ENCODE measurements around the gene PPFIBP1.
"Not testable (repeated sequence)": the region's sequence is repeated elsewhere in the genome, so short reads cannot be mapped to it uniquely, and the experiment has no call there.

The PPFIBP1 gene

GRCh38 chr12:27592548-27592947, 68.5 kb downstream of the PPFIBP1 start:
- no peak for DNase-seq (ENCODE audit: low spot score)

GRCh38 chr12:27593266-27593665, 69.3 kb downstream of the PPFIBP1 start:
- DNase-seq (ENCODE audit: low spot score) = no peak

GRCh38 chr12:27595231-27595642, 71.2 kb downstream of the PPFIBP1 start:
- no peak for DNase-seq (ENCODE audit: low spot score)

GRCh38 chr12:27598866-27599265, 74.9 kb downstream of the PPFIBP1 start:
- not testable (repeated sequence) for DNase-seq (ENCODE audit: low spot score)

GRCh38 chr12:27601056-27601828, 77.2 kb downstream of the PPFIBP1 start:
- DNase-seq (ENCODE audit: low spot score) = not testable (repeated sequence)

GRCh38 chr12:27602516-27602915, 78.5 kb downstream of the PPFIBP1 start:
- no peak for DNase-seq (ENCODE audit: low spot score)

GRCh38 chr12:27604431-27604830, 80.4 kb downstream of the PPFIBP1 start:
- no peak for DNase-seq (ENCODE audit: low spot score)

- no peak for DNase-seq (ENCODE audit: low spot score)
Measured at GRCh38 chr12:27606986-27607385, 83.0 kb downstream of the PPFIBP1 start.

- no peak for DNase-seq (ENCODE audit: low spot score)
Measured at GRCh38 chr12:27607591-27607990, 83.6 kb downstream of the PPFIBP1 start.

- no peak for DNase-seq (ENCODE audit: low spot score)
Measured at GRCh38 chr12:27608890-27609289, 84.9 kb downstream of the PPFIBP1 start.

GRCh38 chr12:27610374-27610773, 86.4 kb downstream of the PPFIBP1 start:
- no peak for DNase-seq (ENCODE audit: low spot score)

- no peak for DNase-seq (ENCODE audit: low spot score)
Measured at GRCh38 chr12:27614386-27614785, 90.4 kb downstream of the PPFIBP1 start.

GRCh38 chr12:27614866-27615265, 90.9 kb downstream of the PPFIBP1 start:
- DNase-seq (ENCODE audit: low spot score) = no peak

- DNase-seq (ENCODE audit: low spot score) = no peak
Measured at GRCh38 chr12:27615331-27615891, 91.4 kb downstream of the PPFIBP1 start.

- DNase-seq (ENCODE audit: low spot score) = no peak
Measured at GRCh38 chr12:27616356-27617142, 92.5 kb downstream of the PPFIBP1 start.

GRCh38 chr12:27618836-27619235, 94.8 kb downstream of the PPFIBP1 start:
- no peak for DNase-seq (ENCODE audit: low spot score)

- DNase-seq (ENCODE audit: low spot score) = no peak
Measured at GRCh38 chr12:27619308-27619707, 95.3 kb downstream of the PPFIBP1 start.

GRCh38 chr12:27620121-27620520, 96.1 kb downstream of the PPFIBP1 start:
- DNase-seq (ENCODE audit: low spot score) = no peak

- DNase-seq (ENCODE audit: low spot score) = no peak
Measured at GRCh38 chr12:27622436-27623195, 98.6 kb downstream of the PPFIBP1 start.

GRCh38 chr12:27623645-27624044, 99.6 kb downstream of the PPFIBP1 start:
- DNase-seq (ENCODE audit: low spot score) = no peak

- DNase-seq (ENCODE audit: low spot score) = no peak
Measured at GRCh38 chr12:27624586-27624985, 100.6 kb downstream of the PPFIBP1 start.

All from NAMALWA (cell line).